Esophagus muscularis mucosa (tissue), 4 donors: ENCODE results near the gene KDM6B. TPM values are rescaled to one million over a fixed set of nuclear protein-coding genes. Genes with fewer than 3 reads are reported as not detected.

Experiments
- DNase-seq: peaks from one replicate; pipeline ENCODE4 v3.0.0-alpha.2; 2017; ENCODE audit errors: extremely low spot score
- H3K27ac ChIP-seq, 4 donors: fragments of 200-600 bp; sonication (generic); replicated peaks in 1 of 4; 1 replicate in 3 of 4; 2 replicates in 1 of 4; pipeline ENCODE4 v1.5.1; 2016 to 2019; ENCODE audit warnings: mild to moderate bottlenecking in 1 of 4
- H3K27me3 ChIP-seq, 4 donors: fragments of 200-600 bp; sonication (generic); one replicate each; pipeline versions ENCODE4 v1.5.1 to v1.6.0; 2016 to 2019
- H3K36me3 ChIP-seq, 4 donors: fragments of 200-600 bp; sonication (generic); one replicate each; pipeline ENCODE4 v1.5.1; 2016 to 2019
- H3K4me1 ChIP-seq, 4 donors: fragments of 200-600 bp; sonication (generic); one replicate each; pipeline ENCODE4 v1.5.1; 2016 to 2019
- H3K4me3 ChIP-seq, 4 donors: fragments of 200-600 bp; sonication (generic); 1 replicate in 2 of 4; 2 replicates in 2 of 4; pipeline ENCODE4 v1.5.1; 2016 to 2019; ENCODE audit warnings: mild to moderate bottlenecking in 4 of 4, moderate library complexity in 1 of 4
- H3K9me3 ChIP-seq, 4 donors: fragments of 200-600 bp; sonication (generic); 1 replicate in 3 of 4; 2 replicates in 1 of 4; pipeline ENCODE4 v1.5.1; 2016 to 2019
- CTCF ChIP-seq, 3 experiments: fragments of 200-600 bp in 2 of 3; fragments of 450-650 bp in 1 of 3; sonication (generic) in 2 of 3; IDR thresholded peaks; one replicate each; pipeline ENCODE4 v1.5.1; 2017 to 2019; ENCODE audit warnings: antibody characterized with exemption in 3 of 3, mild to moderate bottlenecking in 2 of 3, moderate library complexity in 1 of 3
- EP300 ChIP-seq: sonication (generic); formaldehyde crosslinking; IDR thresholded peaks from one replicate; pipeline ENCODE4 v1.6.1; 2017; ENCODE audit warnings: antibody characterized with exemption
- POLR2A ChIP-seq: fragments of 450-650 bp; IDR thresholded peaks from one replicate; pipeline ENCODE4 v1.6.1; 2017; ENCODE audit warnings: antibody characterized with exemption, moderate library complexity, mild to moderate bottlenecking, low read depth
- POLR2AphosphoS5 ChIP-seq, 2 donors: sonication (generic); formaldehyde crosslinking; IDR thresholded peaks; one replicate each; pipeline ENCODE4 v1.6.1; 2017; ENCODE audit warnings: antibody characterized with exemption in 2 of 2
- WGBS: methylation state at CpG from one replicate; pipeline ENCODE4 v1.1.5; 2018; 5-methylcytosine and 5-hydroxymethylcytosine counted together
- intact Hi-C: fragments of 100-400 bp; cut with DNase I; formaldehyde crosslinking; loops from one replicate; pipeline ENCODE4 v1.15.1; 2023
- total RNA-seq, 4 donors: library from RNA; depleted of rRNA; stranded (reverse); fragments of >200 nt; gene quantifications; one replicate each; pipeline versions ENCODE4 v1.1.0 to v1.2.1, GENCODE V29; 2016

Gene KDM6B
- total RNA-seq, 4 donors from 2014 or later, result 10.8 to 101 (median 15.1) TPM

- H3K27me3 ChIP-seq, result no peaks in the 10 kb centered on the region
- no peaks in the 10 kb centered on the region for H3K36me3 ChIP-seq
- 89% methylated on average over 16 of the region's 17 CpGs for WGBS
- H3K27ac ChIP-seq, result no peak overlapping the region
- no peak overlapping the region for H3K4me3 ChIP-seq
- intact Hi-C loops, result no loop called here
- TF ChIP-seq POLR2A, result no peak
- no peak for TF ChIP-seq POLR2AphosphoS5 (IDR thresholded peaks at IDR 0.05)
- no peak for TF ChIP-seq EP300
- TF ChIP-seq CTCF (IDR thresholded peaks at IDR 0.05), result no peak
- H3K4me1 ChIP-seq, result no peaks in the 10 kb centered on the region
- DNase-seq, result no peak
- no peaks in the 10 kb centered on the region for H3K9me3 ChIP-seq
Observed at GRCh38 chr17:7792611-7793010, 41.4 kb upstream of the KDM6B start.

GRCh38 chr17:7794075-7794663 lies 39.8 kb upstream of the KDM6B start:
- Histone ChIP-seq H3K36me3 (no peaks in the 10 kb centered on the region), H3K9me3 (no peaks in the 10 kb centered on the region), H3K4me3 (no peak overlapping the region), H3K4me1 (no peaks in the 10 kb centered on the region), H3K27me3 (peaks cover 0 to 10% (median 0%) of the 10 kb centered on the region in 4 donors), H3K27ac (no peak overlapping the region)
- TF ChIP-seq CTCF (IDR thresholded peaks at IDR 0.05) (no peak), POLR2A (no peak), POLR2AphosphoS5 (IDR thresholded peaks at IDR 0.05) (no peak), EP300 (no peak)
- 62% methylated on average over 19 of the region's 19 CpGs for WGBS
- intact Hi-C loops, result no loop called here
- no peak for DNase-seq

GRCh38 chr17:7797976-7798375 lies 36.0 kb upstream of the KDM6B start:
- WGBS, result 92% methylated on average over 13 of the region's 13 CpGs
- Histone ChIP-seq H3K9me3 (no peaks in the 10 kb centered on the region), H3K27ac (no peak overlapping the region), H3K36me3 (no peaks in the 10 kb centered on the region), H3K27me3 (peaks cover 0 to 13% (median 0%) of the 10 kb centered on the region in 4 donors), H3K4me1 (no peaks in the 10 kb centered on the region), H3K4me3 (no peak overlapping the region)
- intact Hi-C loops, result no loop called here
- DNase-seq, result no peak
- TF ChIP-seq POLR2A (no peak), POLR2AphosphoS5 (IDR thresholded peaks at IDR 0.05) (no peak), CTCF (IDR thresholded peaks at IDR 0.05) (no peak), EP300 (no peak)

GRCh38 chr17:7798839-7799238 lies 35.2 kb upstream of the KDM6B start:
- Histone ChIP-seq H3K27me3 (peaks cover 0 to 21% (median 0%) of the 10 kb centered on the region in 4 donors), H3K36me3 (no peaks in the 10 kb centered on the region), H3K9me3 (no peaks in the 10 kb centered on the region), H3K27ac (no peak overlapping the region), H3K4me1 (no peaks in the 10 kb centered on the region), H3K4me3 (no peak overlapping the region)
- WGBS, result 86% methylated on average over 11 of the region's 13 CpGs
- TF ChIP-seq EP300, result no peak
- no peak for TF ChIP-seq POLR2A
- no peak for TF ChIP-seq POLR2AphosphoS5 (IDR thresholded peaks at IDR 0.05)
- TF ChIP-seq CTCF (IDR thresholded peaks at IDR 0.05), result no peak
- intact Hi-C loops, result no loop called here
- no peak for DNase-seq

- no peaks in the 10 kb centered on the region for H3K4me1 ChIP-seq
- no peak overlapping the region for H3K27ac ChIP-seq
- no peak for TF ChIP-seq EP300
- no peak for TF ChIP-seq POLR2A
- no peaks in the 10 kb centered on the region for H3K9me3 ChIP-seq
- no peaks in the 10 kb centered on the region for H3K36me3 ChIP-seq
- H3K27me3 ChIP-seq, result peaks cover 0 to 37% (median 0%) of the 10 kb centered on the region in 4 donors
- no peak overlapping the region for H3K4me3 ChIP-seq
- intact Hi-C loops, result no loop called here
- no peak for DNase-seq
- WGBS, result 44% methylated on average over 13 of the region's 13 CpGs
Observed at GRCh38 chr17:7803981-7804380, 30.0 kb upstream of the KDM6B start.
